GM12875 (cell line): Measurements from ENCODE around the gene CREB3L2.

ENCODE experiments used
- H3K4me3 ChIP-seq: one replicate; pipeline ENCODE4 v1.5.1; 2011; ENCODE audit warnings: low read depth, low read length, control low read depth
- CTCF ChIP-seq: IDR thresholded peaks from 2 replicates; pipeline ENCODE4 v1.5.1; 2011; ENCODE audit warnings: low read depth, mild to moderate bottlenecking, control low read depth, inconsistent platforms, low read length, moderate library complexity, borderline replicate concordance; ENCODE audit not compliant: insufficient read depth

The CREB3L2 gene

GRCh38 chr7:137862358-137862757, 139.5 kb downstream of the CREB3L2 start:
- H3K4me3 ChIP-seq: no peak overlapping the region
- TF ChIP-seq CTCF: no peak

- H3K4me3 ChIP-seq: no peak overlapping the region
- no peak for TF ChIP-seq CTCF
Observed at GRCh38 chr7:137860542-137860941, 141.3 kb downstream of the CREB3L2 start.

GRCh38 chr7:137853053-137853452, 148.8 kb downstream of the CREB3L2 start:
- TF ChIP-seq CTCF: no peak
- H3K4me3 ChIP-seq: no peak overlapping the region

- no peak for TF ChIP-seq CTCF
- no peak overlapping the region for H3K4me3 ChIP-seq
Observed at GRCh38 chr7:137852108-137852507, 149.8 kb downstream of the CREB3L2 start.

GRCh38 chr7:137850972-137851945, 150.6 kb downstream of the CREB3L2 start:
- H3K4me3 ChIP-seq: no peak overlapping the region
- no peak for TF ChIP-seq CTCF

GRCh38 chr7:137850571-137850970, 151.3 kb downstream of the CREB3L2 start:
- H3K4me3 ChIP-seq: no peak overlapping the region
- TF ChIP-seq CTCF: no peak

- no peak overlapping the region for H3K4me3 ChIP-seq
- no peak for TF ChIP-seq CTCF
Observed at GRCh38 chr7:137848095-137848494, 153.8 kb downstream of the CREB3L2 start.
